ENCODE data around the gene TOP2A. TPM values are rescaled to one million over a fixed set of nuclear protein-coding genes. Genes with fewer than 3 reads are reported as not detected.
A peak's percentile ranks its signal among the peaks of the same experiment; 100 is the strongest.

Gene TOP2A
- total and polyA plus RNA-seq, 9 of the 15 experiments (the other 6 are each of a cell fraction or from before 2014, with no cell fraction given), result 133 to 347 (median 259) TPM

- no peak for TF ChIP-seq ZNF766 (CRISPR knock-in tag; conservative IDR thresholded peaks at IDR 0.05)
- no peak for TF ChIP-seq HMGXB4 (CRISPR knock-in tag; IDR thresholded peaks at IDR 0.05)
- peak; percentile 19; the same call in 1 of the 2 replicates for TF ChIP-seq ESRRA (IDR thresholded peaks at IDR 0.05; ENCODE audit: borderline replicate concordance, low read depth)
- TF ChIP-seq ETV6 (IDR thresholded peaks at IDR 0.05; ENCODE audit: borderline replicate concordance in 1 of 2, low read depth in 2 of 2, low read length in 1 of 2), result no peak
- TF ChIP-seq ETV6 (CRISPR knock-in tag; IDR thresholded peaks at IDR 0.05; ENCODE audit: borderline replicate concordance), result no peak
- TF ChIP-seq ZNF449 (CRISPR knock-in tag; IDR thresholded peaks at IDR 0.05), result no peak
- TF ChIP-seq TFAM (CRISPR knock-in tag; conservative IDR thresholded peaks at IDR 0.05), result no peak
- no peak for TF ChIP-seq PHF20 (IDR thresholded peaks at IDR 0.05; ENCODE audit: partially characterized antibody)
- peak; percentile 43; the same call in 1 of the 2 replicates for TF ChIP-seq TOE1 (IDR thresholded peaks at IDR 0.05; ENCODE audit: borderline replicate concordance)
- no peak for TF ChIP-seq TOE1 (CRISPR knock-in tag; IDR thresholded peaks at IDR 0.05; ENCODE audit: borderline replicate concordance, low read depth)
- TF ChIP-seq MECOM (CRISPR knock-in tag; IDR thresholded peaks at IDR 0.05), result no peak
- no peak for TF ChIP-seq NFYB (IDR thresholded peaks at IDR 0.05; ENCODE audit: extremely low read depth, insufficient read length)
- TF ChIP-seq SNIP1 (IDR thresholded peaks at IDR 0.05; ENCODE audit: low read depth), result peak; percentile 54; the same call in 1 of the 2 replicates
- no peak for TF ChIP-seq MXI1 (IDR thresholded peaks at IDR 0.05; ENCODE audit: low read depth, low read length)
- TF ChIP-seq, protein P1, sequence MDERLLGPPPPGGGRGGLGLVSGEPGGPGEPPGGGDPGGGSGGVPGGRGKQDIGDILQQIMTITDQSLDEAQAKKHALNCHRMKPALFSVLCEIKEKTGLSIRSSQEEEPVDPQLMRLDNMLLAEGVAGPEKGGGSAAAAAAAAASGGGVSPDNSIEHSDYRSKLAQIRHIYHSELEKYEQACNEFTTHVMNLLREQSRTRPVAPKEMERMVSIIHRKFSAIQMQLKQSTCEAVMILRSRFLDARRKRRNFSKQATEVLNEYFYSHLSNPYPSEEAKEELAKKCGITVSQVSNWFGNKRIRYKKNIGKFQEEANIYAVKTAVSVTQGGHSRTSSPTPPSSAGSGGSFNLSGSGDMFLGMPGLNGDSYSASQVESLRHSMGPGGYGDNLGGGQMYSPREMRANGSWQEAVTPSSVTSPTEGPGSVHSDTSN (CRISPR knock-in tag; IDR thresholded peaks at IDR 0.05; ENCODE audit: low read depth), result no peak
- TF ChIP-seq, protein P1 (tag; conservative IDR thresholded peaks at IDR 0.05; ENCODE audit: low read depth), result no peak
- TF ChIP-seq, protein P2, sequence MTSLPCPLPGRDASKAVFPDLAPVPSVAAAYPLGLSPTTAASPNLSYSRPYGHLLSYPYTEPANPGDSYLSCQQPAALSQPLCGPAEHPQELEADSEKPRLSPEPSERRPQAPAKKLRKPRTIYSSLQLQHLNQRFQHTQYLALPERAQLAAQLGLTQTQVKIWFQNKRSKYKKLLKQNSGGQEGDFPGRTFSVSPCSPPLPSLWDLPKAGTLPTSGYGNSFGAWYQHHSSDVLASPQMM (CRISPR knock-in tag; IDR thresholded peaks at IDR 0.05), result no peak
- TF ChIP-seq, protein P3, sequence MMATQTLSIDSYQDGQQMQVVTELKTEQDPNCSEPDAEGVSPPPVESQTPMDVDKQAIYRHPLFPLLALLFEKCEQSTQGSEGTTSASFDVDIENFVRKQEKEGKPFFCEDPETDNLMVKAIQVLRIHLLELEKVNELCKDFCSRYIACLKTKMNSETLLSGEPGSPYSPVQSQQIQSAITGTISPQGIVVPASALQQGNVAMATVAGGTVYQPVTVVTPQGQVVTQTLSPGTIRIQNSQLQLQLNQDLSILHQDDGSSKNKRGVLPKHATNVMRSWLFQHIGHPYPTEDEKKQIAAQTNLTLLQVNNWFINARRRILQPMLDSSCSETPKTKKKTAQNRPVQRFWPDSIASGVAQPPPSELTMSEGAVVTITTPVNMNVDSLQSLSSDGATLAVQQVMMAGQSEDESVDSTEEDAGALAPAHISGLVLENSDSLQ (IDR thresholded peaks at IDR 0.05), result no peak
These were observed 59.2 kb downstream of the TOP2A start (continued) for GRCh38 chr17:40358323-40359038.
